LNCAP (cell line): ENCODE results near the gene POU6F1.

Experiments
- CTCF ChIP-seq: fragments of 450-650 bp; IDR thresholded peaks from 2 replicates; pipeline ENCODE4 v1.5.1; 2017; ENCODE audit warnings: mild to moderate bottlenecking

The POU6F1 gene

DNA sequence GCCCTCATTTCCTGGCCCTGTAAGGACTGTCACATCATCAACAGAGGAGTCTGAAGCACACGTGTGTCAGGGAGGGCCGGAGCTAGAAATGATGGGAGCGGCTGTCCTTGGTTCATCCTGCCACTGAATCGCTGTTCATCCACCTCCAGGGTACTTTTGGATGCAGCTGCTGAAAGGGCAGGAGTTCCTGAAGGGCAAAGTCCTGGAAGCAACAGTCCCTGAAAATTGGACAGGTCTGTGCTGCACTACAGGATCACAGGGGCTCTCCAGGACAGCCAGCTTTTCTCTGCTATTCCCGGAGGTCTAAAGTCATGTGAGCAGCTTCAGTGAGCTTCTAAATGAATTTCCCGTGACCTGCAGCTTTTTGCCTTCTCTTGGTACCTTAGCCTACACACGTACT is 17.7 kb downstream of the POU6F1 start:
- no peak for TF ChIP-seq CTCF

DNA sequence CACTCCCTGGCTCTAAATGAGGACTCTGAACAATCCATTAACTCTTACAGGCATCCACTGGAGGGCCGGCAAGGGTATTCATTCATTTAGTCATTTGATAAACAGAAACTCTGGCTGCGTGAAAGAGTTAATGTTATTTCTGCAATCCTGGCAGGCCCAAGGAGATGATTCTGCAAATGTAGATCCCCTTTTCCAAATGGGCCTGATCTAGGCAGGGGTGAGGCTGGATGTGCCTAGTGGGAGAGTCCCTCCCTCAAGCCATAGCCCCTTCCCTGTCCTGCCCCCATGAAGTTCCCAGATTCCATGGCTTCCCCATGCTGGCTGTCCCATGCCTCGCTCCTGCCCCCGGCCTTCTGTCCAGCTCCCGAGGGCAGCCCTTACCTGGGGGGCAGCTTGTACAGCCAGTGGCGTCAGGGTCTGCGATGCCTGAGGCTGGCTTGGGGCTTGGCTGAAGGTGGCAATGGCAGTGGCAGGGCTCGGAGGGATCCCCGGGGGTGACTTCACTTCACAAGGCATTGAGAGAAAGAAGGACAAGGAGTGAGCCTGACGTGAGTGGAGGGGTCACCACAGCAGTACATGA is 18.4 kb downstream of the POU6F1 start:
- no peak for TF ChIP-seq CTCF

- no peak for TF ChIP-seq CTCF
Observed at GRCh38 chr12:51198568-51199365, 19.1 kb downstream of the POU6F1 start.

GRCh38 chr12:51197736-51198567 is 19.9 kb downstream of the POU6F1 start:
- TF ChIP-seq CTCF, result no peak

GRCh38 chr12:51196547-51196946 is 21.3 kb downstream of the POU6F1 start:
- TF ChIP-seq CTCF, result no peak

GRCh38 chr12:51195841-51196240 is 22.0 kb downstream of the POU6F1 start:
- no peak for TF ChIP-seq CTCF

DNA sequence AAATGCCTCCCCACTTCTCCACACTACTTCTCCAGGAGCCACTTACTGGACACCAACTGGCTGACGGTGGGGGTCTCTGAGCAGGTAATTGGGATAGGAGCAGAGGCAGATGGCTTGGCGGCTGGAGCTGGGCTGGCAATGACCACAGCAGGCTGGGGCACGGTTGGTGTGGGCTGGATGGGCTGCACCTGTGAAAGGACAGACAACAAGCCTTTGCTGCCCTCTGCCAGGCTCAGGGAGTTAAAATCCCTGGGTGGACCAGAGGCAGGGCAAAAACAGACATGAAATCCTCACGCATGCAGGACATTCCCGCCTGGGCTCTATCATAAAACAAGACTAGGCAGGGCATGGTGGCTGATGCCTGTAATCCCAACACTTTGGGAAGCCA is 25.6 kb downstream of the POU6F1 start:
- TF ChIP-seq CTCF, result no peak
